Neuronal stem cell (in vitro differentiated cells): ENCODE data around the gene PPP2R5C.
A peak's percentile ranks its signal among the peaks of the same experiment; 100 is the strongest.

ENCODE experiments used
- DNase-seq: peaks from one replicate; pipeline ENCODE4 v3.0.0-alpha.2; 2013; ENCODE audit warnings: low spot score
- H2AFZ ChIP-seq: one replicate; pipeline ENCODE4 v1.6.1; 2013; ENCODE audit warnings: mild to moderate bottlenecking, low read length, inconsistent platforms
- H2AK5ac ChIP-seq: 2 replicates; pipeline ENCODE4 v1.6.1; 2013; ENCODE audit warnings: low read depth, mild to moderate bottlenecking, inconsistent platforms, low read length, moderate library complexity, mixed read lengths
- H2BK120ac ChIP-seq: 2 replicates; pipeline ENCODE4 v1.6.1; 2013; ENCODE audit warnings: low read depth, mild to moderate bottlenecking, inconsistent platforms, low read length, moderate library complexity, mixed read lengths
- H2BK12ac ChIP-seq: one replicate; pipeline ENCODE4 v1.6.1; 2013; ENCODE audit warnings: low read length, inconsistent platforms
- H2BK15ac ChIP-seq: 2 replicates; pipeline ENCODE4 v1.6.1; 2013; ENCODE audit warnings: mild to moderate bottlenecking, low read length, inconsistent platforms, mixed read lengths
- H2BK5ac ChIP-seq: one replicate; pipeline ENCODE4 v1.6.1; 2013; ENCODE audit warnings: inconsistent platforms, mild to moderate bottlenecking, low read length, moderate library complexity
- H3K14ac ChIP-seq: one replicate; pipeline ENCODE4 v1.6.1; 2013; ENCODE audit warnings: low read length, inconsistent platforms
- H3K18ac ChIP-seq: 2 replicates; pipeline ENCODE4 v1.6.1; 2013; ENCODE audit warnings: low read length, inconsistent platforms
- H3K23ac ChIP-seq: 2 replicates; pipeline ENCODE4 v1.6.1; 2013; ENCODE audit warnings: low read depth, mild to moderate bottlenecking, mixed read lengths, low read length, inconsistent platforms; ENCODE audit not compliant: poor library complexity
- H3K27ac ChIP-seq: replicated peaks from 3 replicates; pipeline ENCODE4 v1.5.1; 2013; ENCODE audit warnings: low read length, inconsistent platforms
- H3K27me3 ChIP-seq, 3 experiments: 2 replicates each; pipeline ENCODE4 v1.6.1; 2013; ENCODE audit warnings: low read length in 3 of 3, mild to moderate bottlenecking in 2 of 3, inconsistent platforms in 1 of 3, low read depth in 1 of 3, mixed read lengths in 1 of 3, moderate library complexity in 1 of 3; ENCODE audit not compliant: control insufficient read depth in 3 of 3, insufficient read depth in 3 of 3
- H3K36me3 ChIP-seq, 2 donors: replicated peaks in 1 of 2; 2 replicates each; pipeline ENCODE4 v1.6.1; 2013; ENCODE audit warnings: low read length in 2 of 2; ENCODE audit not compliant: control insufficient read depth in 2 of 2, insufficient read depth in 2 of 2
- H3K4ac ChIP-seq: 2 replicates; pipeline ENCODE4 v1.6.1; 2013; ENCODE audit warnings: inconsistent platforms, mild to moderate bottlenecking, low read length, moderate library complexity
- H3K4me1 ChIP-seq, 2 donors: 1 replicate in 1 of 2; 2 replicates in 1 of 2; pipeline ENCODE4 v1.6.1; 2013; ENCODE audit warnings: low read length in 2 of 2, low read depth in 1 of 2; ENCODE audit not compliant: control insufficient read depth in 2 of 2, insufficient read depth in 1 of 2
- H3K4me2 ChIP-seq: one replicate; pipeline ENCODE4 v1.6.1; 2013; ENCODE audit warnings: mild to moderate bottlenecking, low read length, inconsistent platforms; ENCODE audit not compliant: insufficient read depth, poor library complexity, severe bottlenecking
- H3K4me3 ChIP-seq, 2 donors: 2 replicates each; pipeline ENCODE4 v1.5.1; 2013; ENCODE audit warnings: low read length in 2 of 2, mild to moderate bottlenecking in 2 of 2, inconsistent platforms in 1 of 2, moderate library complexity in 1 of 2
- H3K79me1 ChIP-seq: one replicate; pipeline ENCODE4 v1.6.1; 2013; ENCODE audit warnings: low read depth, mild to moderate bottlenecking, inconsistent platforms, low read length, moderate library complexity
- H3K9ac ChIP-seq: one replicate; pipeline ENCODE4 v1.6.1; 2013; ENCODE audit warnings: mild to moderate bottlenecking, low read depth, low read length, inconsistent platforms; ENCODE audit not compliant: poor library complexity
- H3K9me3 ChIP-seq, 2 donors: replicated peaks in 1 of 2; 2 replicates each; pipeline versions ENCODE3 to v1.6.1; 2013; ENCODE audit warnings: low read length in 2 of 2, mild to moderate bottlenecking in 2 of 2, inconsistent platforms in 1 of 2, low read depth in 1 of 2, mixed read lengths in 1 of 2, moderate library complexity in 1 of 2; ENCODE audit not compliant: control insufficient read depth in 2 of 2, insufficient read depth in 1 of 2
- H4K8ac ChIP-seq: one replicate; pipeline ENCODE4 v1.6.1; 2013; ENCODE audit warnings: low read depth, mild to moderate bottlenecking, inconsistent platforms, low read length, moderate library complexity
- H4K91ac ChIP-seq: one replicate; pipeline ENCODE4 v1.6.1; 2013; ENCODE audit warnings: low read length, low read depth, mild to moderate bottlenecking, inconsistent platforms; ENCODE audit not compliant: poor library complexity
- WGBS, 2 donors: extraction: QIAGEN DNeasy Blood & Tissue Kit; methylation state at CpG; one replicate each; pipeline ENCODE4 v1.1.7; 2013; ENCODE audit warnings: missing lambda C conversion rate in 2 of 2, mixed read lengths in 1 of 2; ENCODE audit not compliant: insufficient read length in 2 of 2, insufficient replicate concordance in 1 of 2; ENCODE audit errors: extremely low coverage in 2 of 2; 5-methylcytosine and 5-hydroxymethylcytosine counted together

PPP2R5C gene

DNA sequence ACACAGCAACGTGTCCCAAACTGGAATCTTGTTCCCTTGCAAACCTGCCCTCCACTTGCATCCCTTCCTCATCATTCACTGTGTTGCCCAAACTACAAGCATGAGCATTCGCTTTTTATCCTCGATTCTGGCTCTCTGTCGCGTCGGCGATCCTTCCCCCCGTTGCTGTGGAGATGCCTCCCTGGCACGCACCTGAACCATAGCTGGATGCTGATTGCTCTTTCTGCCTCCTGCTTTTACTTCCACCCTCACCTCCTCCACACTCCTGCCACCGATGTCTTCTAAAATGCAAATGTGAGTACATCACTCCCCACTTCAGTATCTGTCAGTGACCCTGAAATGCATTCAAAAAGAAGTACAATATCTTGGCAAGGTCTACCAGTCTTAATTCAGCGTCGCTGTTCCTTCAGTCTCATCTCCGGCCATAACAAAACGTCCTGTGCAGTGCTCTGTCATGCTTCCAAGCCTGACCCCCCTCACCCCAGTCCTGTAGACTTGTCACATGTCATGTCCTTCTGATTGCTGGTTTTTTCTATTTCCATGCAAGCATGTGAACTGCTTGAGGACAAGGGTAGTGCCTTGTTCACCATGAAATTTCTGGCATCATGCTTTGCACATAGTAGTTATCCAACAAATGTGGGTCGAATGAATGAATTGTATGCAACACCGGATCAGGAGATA is 2.5 kb upstream of the PPP2R5C start:
- Histone ChIP-seq H2AK5ac (no peak overlapping the region), H3K4me1 (peaks cover 4 to 7% of the 10 kb centered on the region in 2 donors), H3K9me3 (peaks cover 0 to 4% of the 10 kb centered on the region in 2 donors), H2BK15ac (no peak overlapping the region), H3K4me3 (no peak overlapping the region), H3K4me2 (no peak overlapping the region), H2AFZ (no peak overlapping the region), H3K79me1 (no peaks in the 10 kb centered on the region), H3K27ac (no peak overlapping the region), H3K9ac (no peak overlapping the region), H3K36me3 (peaks cover 5 to 6% of the 10 kb centered on the region in 2 donors), H4K91ac (no peak overlapping the region), H3K18ac (no peak overlapping the region), H2BK5ac (no peak overlapping the region), H4K8ac (no peak overlapping the region), H3K27me3 (peaks cover 0 to 15% (median 0%) of the 10 kb centered on the region in 3 experiments), H2BK120ac (no peak overlapping the region), H3K23ac (no peak overlapping the region), H2BK12ac (no peak overlapping the region), H3K4ac (no peak overlapping the region), H3K14ac (no peak overlapping the region)
- DNase-seq: no peak
- no CpG with 5 or more reads among the region's 16 CpGs for WGBS, 2 donors

GRCh38 chr14:101760138-101761011 is 1.1 kb upstream of the PPP2R5C start:
- Histone ChIP-seq H2AK5ac (no peak overlapping the region), H2BK5ac (no peak overlapping the region), H3K9me3 (peaks cover 0 to 4% of the 10 kb centered on the region in 2 donors), H4K8ac (no peak overlapping the region), H2AFZ (peak overlapping the region; percentile 87), H3K27me3 (peaks cover 0 to 15% (median 0%) of the 10 kb centered on the region in 3 experiments), H3K9ac (no peak overlapping the region), H3K36me3 (peaks cover 8% of the 10 kb centered on the region in 2 donors), H3K4me2 (peak overlapping the region; percentile 58), H3K4me1 (peaks cover 4 to 7% of the 10 kb centered on the region in 2 donors), H2BK15ac (no peak overlapping the region), H2BK12ac (no peak overlapping the region), H3K79me1 (no peaks in the 10 kb centered on the region), H2BK120ac (no peak overlapping the region), H3K23ac (no peak overlapping the region), H3K4me3 (peak overlapping the region; percentile 31 to 100), H3K4ac (no peak overlapping the region), H3K14ac (no peak overlapping the region), H3K18ac (no peak overlapping the region), H3K27ac (no peak overlapping the region), H4K91ac (no peak overlapping the region)
- WGBS, 2 donors: no CpG with 5 or more reads among the region's 63 CpGs
- peak; percentile 97 for DNase-seq

GRCh38 chr14:101761881-101762529 is 496 bp downstream of the PPP2R5C start:
- Histone ChIP-seq H3K4me1 (peaks cover 2 to 4% of the 10 kb centered on the region in 2 donors), H3K23ac (no peak overlapping the region), H3K18ac (peak overlapping the region; percentile 88), H3K36me3 (peaks cover 9 to 17% of the 10 kb centered on the region in 2 donors), H3K9me3 (peaks cover 0 to 4% of the 10 kb centered on the region in 2 donors), H4K8ac (no peak overlapping the region), H2BK5ac (no peak overlapping the region), H3K79me1 (no peaks in the 10 kb centered on the region), H2AK5ac (no peak overlapping the region), H3K4me2 (peak overlapping the region; percentile 87), H3K14ac (no peak overlapping the region), H2BK12ac (no peak overlapping the region), H3K27ac (no peak overlapping the region), H3K4ac (no peak overlapping the region), H3K9ac (peak overlapping the region; percentile 68), H3K27me3 (peaks cover 0 to 13% (median 0%) of the 10 kb centered on the region in 3 experiments), H2AFZ (peak overlapping the region; percentile 91), H3K4me3 (peak overlapping the region; percentile 60 to 91), H2BK120ac (no peak overlapping the region), H2BK15ac (no peak overlapping the region), H4K91ac (no peak overlapping the region)
- DNase-seq: peak; percentile 53
- no CpG with 5 or more reads among the region's 72 CpGs for WGBS, 2 donors
